ENCODE measurements around the gene FAM78A.

DNA sequence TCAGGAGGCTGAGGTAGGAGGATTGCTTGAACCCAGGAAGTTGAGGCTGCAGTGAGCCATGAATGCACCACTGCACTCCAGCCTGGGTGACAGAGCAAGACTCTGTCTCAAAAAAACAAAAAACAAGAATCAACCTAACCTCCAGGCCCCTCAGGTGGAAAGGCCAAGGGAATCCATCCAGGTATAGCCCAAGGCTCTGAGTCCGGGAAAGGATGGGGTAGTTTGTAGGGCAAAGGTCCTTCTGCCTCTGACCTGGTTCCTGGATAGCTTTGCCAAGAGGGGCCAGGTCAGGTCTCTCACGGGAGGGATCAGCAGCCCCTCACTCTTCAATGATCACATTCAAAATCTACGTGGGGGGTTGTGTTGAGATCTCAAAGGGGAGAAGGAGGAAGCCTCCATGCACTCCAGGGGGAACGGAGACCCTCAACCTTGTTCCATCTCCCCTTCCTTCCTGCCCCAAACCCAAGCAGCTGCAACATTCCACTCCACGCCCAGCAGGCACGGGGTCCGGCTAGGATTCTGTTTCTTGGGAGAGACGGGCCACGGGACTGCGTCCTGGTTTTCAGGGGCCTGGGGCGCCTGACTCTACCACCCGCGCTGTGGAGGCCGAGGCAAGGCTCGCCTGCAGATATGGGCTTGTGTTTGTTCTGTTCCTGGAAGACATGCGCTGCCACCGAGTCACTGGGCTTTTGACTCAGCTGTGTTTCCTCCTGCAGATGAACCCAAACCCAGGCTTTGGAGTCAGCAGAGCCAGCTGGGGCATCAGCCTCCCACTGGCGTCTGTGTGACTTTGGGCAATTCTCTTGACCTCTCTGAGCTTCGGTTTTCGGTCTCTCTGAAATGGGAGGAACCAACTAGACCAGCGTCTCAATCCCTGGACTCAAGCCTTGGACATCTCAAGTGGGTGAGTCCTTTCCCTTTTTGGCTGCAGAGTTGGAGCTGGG is 48.7 kb upstream of the FAM78A start:
- TF ChIP-seq SIN3A (IDR thresholded peaks at IDR 0.05; ENCODE audit: borderline replicate concordance, insufficient read depth, low read length) = no peak
- no peak for TF ChIP-seq POLR2AphosphoS5 (IDR thresholded peaks at IDR 0.05; ENCODE audit: low read depth, low read length)
- TF ChIP-seq, protein P1, sequence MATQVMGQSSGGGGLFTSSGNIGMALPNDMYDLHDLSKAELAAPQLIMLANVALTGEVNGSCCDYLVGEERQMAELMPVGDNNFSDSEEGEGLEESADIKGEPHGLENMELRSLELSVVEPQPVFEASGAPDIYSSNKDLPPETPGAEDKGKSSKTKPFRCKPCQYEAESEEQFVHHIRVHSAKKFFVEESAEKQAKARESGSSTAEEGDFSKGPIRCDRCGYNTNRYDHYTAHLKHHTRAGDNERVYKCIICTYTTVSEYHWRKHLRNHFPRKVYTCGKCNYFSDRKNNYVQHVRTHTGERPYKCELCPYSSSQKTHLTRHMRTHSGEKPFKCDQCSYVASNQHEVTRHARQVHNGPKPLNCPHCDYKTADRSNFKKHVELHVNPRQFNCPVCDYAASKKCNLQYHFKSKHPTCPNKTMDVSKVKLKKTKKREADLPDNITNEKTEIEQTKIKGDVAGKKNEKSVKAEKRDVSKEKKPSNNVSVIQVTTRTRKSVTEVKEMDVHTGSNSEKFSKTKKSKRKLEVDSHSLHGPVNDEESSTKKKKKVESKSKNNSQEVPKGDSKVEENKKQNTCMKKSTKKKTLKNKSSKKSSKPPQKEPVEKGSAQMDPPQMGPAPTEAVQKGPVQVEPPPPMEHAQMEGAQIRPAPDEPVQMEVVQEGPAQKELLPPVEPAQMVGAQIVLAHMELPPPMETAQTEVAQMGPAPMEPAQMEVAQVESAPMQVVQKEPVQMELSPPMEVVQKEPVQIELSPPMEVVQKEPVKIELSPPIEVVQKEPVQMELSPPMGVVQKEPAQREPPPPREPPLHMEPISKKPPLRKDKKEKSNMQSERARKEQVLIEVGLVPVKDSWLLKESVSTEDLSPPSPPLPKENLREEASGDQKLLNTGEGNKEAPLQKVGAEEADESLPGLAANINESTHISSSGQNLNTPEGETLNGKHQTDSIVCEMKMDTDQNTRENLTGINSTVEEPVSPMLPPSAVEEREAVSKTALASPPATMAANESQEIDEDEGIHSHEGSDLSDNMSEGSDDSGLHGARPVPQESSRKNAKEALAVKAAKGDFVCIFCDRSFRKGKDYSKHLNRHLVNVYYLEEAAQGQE (IDR thresholded peaks at IDR 0.05; ENCODE audit: insufficient read depth in 1 of 2, low read depth in 2 of 2, low read length in 2 of 2) = no peak
- no peak for TF ChIP-seq TAF1 (IDR thresholded peaks at IDR 0.05; ENCODE audit: borderline replicate concordance, insufficient read depth, low read length)

Data from PFSK-1 (cell line).